Measurements from ENCODE around the gene ARF1. TPM values are rescaled to one million over a fixed set of nuclear protein-coding genes. Genes with fewer than 3 reads are reported as not detected.

ARF1 gene
- total RNA-seq, 1 experiment from 2014 or later: 107 TPM

GRCh38 chr1:228084325-228084724 lies 1.8 kb downstream of the ARF1 start:
- Histone ChIP-seq H3K4me1 (ENCODE audit: low read length) (peaks cover 29% of the 10 kb centered on the region), H4K20me1 (ENCODE audit: insufficient read depth, low read depth, low read length) (peaks cover 60% of the 10 kb centered on the region), H3K27ac (ENCODE audit: low read length) (no peak overlapping the region), H2AFZ (ENCODE audit: low read length) (no peak overlapping the region), H3K9me2 (replicated peaks; ENCODE audit: insufficient read depth, low read length) (no peaks in the 10 kb centered on the region), H3K36me3 (ENCODE audit: insufficient read depth, low read length) (peaks cover 15% of the 10 kb centered on the region), H3K9me3 (ENCODE audit: low read length) (no peaks in the 10 kb centered on the region), H3K4me2 (ENCODE audit: low read depth, low read length, poor library complexity, severe bottlenecking) (peak overlapping the region; percentile 84), H3K4me3 (ENCODE audit: low read length) (peak overlapping the region; percentile 90), H3K9ac (ENCODE audit: low read length) (peak overlapping the region; percentile 92), H3K79me2 (ENCODE audit: low read length) (peaks cover 80% of the 10 kb centered on the region), H3K27me3 (ENCODE audit: low read length) (no peaks in the 10 kb centered on the region)
- DNase-seq: no peak

DNA sequence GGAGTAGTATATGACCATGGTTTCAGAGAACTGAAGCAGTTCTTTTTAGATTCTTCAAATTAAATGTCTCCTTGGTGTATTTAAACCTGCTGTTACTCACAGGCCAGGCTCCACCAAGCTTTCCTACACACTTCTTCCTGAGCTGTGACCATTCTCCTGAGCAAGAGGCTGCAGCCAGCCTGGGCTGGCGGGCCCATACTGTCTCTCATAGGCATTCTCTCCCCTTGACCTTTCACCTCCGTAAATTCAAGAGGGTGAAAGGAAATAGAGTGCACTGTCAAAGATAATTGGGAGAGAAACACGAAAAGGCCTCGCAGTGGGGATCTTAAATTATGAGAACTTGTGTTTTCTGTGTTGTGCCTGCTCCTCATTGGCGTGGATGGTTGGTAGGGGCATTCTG lies 2.3 kb downstream of the ARF1 start:
- H3K4me3 ChIP-seq (ENCODE audit: low read length): peak overlapping the region; percentile 90; the same call in 1 of the 2 replicates
- peaks cover 65% of the 10 kb centered on the region for H4K20me1 ChIP-seq (ENCODE audit: insufficient read depth, low read depth, low read length)
- H3K9me3 ChIP-seq (ENCODE audit: low read length): no peaks in the 10 kb centered on the region
- no peaks in the 10 kb centered on the region for H3K27me3 ChIP-seq (ENCODE audit: low read length)
- H3K27ac ChIP-seq (ENCODE audit: low read length): no peak overlapping the region
- no peaks in the 10 kb centered on the region for H3K9me2 ChIP-seq (replicated peaks; ENCODE audit: insufficient read depth, low read length)
- DNase-seq: no peak
- H3K9ac ChIP-seq (ENCODE audit: low read length): no peak overlapping the region
- H3K36me3 ChIP-seq (ENCODE audit: insufficient read depth, low read length): peaks cover 16% of the 10 kb centered on the region
- H2AFZ ChIP-seq (ENCODE audit: low read length): no peak overlapping the region
- H3K4me1 ChIP-seq (ENCODE audit: low read length): peaks cover 29% of the 10 kb centered on the region
- H3K4me2 ChIP-seq (ENCODE audit: low read depth, low read length, poor library complexity, severe bottlenecking): peak overlapping the region; percentile 84
- peaks cover 84% of the 10 kb centered on the region for H3K79me2 ChIP-seq (ENCODE audit: low read length)

GRCh38 chr1:228085287-228085951 lies 2.9 kb downstream of the ARF1 start:
- no peak overlapping the region for H3K27ac ChIP-seq (ENCODE audit: low read length)
- H3K27me3 ChIP-seq (ENCODE audit: low read length): no peaks in the 10 kb centered on the region
- no peak overlapping the region for H3K4me3 ChIP-seq (ENCODE audit: low read length)
- peaks cover 29% of the 10 kb centered on the region for H3K4me1 ChIP-seq (ENCODE audit: low read length)
- H2AFZ ChIP-seq (ENCODE audit: low read length): no peak overlapping the region
- peaks cover 90% of the 10 kb centered on the region for H3K79me2 ChIP-seq (ENCODE audit: low read length)
- no peaks in the 10 kb centered on the region for H3K9me3 ChIP-seq (ENCODE audit: low read length)
- H3K4me2 ChIP-seq (ENCODE audit: low read depth, low read length, poor library complexity, severe bottlenecking): peak overlapping the region; percentile 84
- DNase-seq: no peak
- H3K9ac ChIP-seq (ENCODE audit: low read length): no peak overlapping the region
- H4K20me1 ChIP-seq (ENCODE audit: insufficient read depth, low read depth, low read length): peaks cover 71% of the 10 kb centered on the region
- H3K36me3 ChIP-seq (ENCODE audit: insufficient read depth, low read length): peaks cover 23% of the 10 kb centered on the region
- H3K9me2 ChIP-seq (replicated peaks; ENCODE audit: insufficient read depth, low read length): no peaks in the 10 kb centered on the region

GRCh38 chr1:228087771-228088251 lies 5.3 kb downstream of the ARF1 start:
- Histone ChIP-seq H3K36me3 (ENCODE audit: insufficient read depth, low read length) (peaks cover 44% of the 10 kb centered on the region), H3K9me2 (replicated peaks; ENCODE audit: insufficient read depth, low read length) (no peaks in the 10 kb centered on the region), H3K9ac (ENCODE audit: low read length) (no peak overlapping the region), H3K79me2 (ENCODE audit: low read length) (peaks cover 100% of the 10 kb centered on the region), H3K9me3 (ENCODE audit: low read length) (peaks cover 9% of the 10 kb centered on the region; the same call in 1 of the 2 replicates), H3K27me3 (ENCODE audit: low read length) (no peaks in the 10 kb centered on the region), H3K4me2 (ENCODE audit: low read depth, low read length, poor library complexity, severe bottlenecking) (no peak overlapping the region), H3K4me3 (ENCODE audit: low read length) (no peak overlapping the region), H3K4me1 (ENCODE audit: low read length) (peaks cover 17% of the 10 kb centered on the region), H3K27ac (ENCODE audit: low read length) (no peak overlapping the region), H4K20me1 (ENCODE audit: insufficient read depth, low read depth, low read length) (peaks cover 94% of the 10 kb centered on the region), H2AFZ (ENCODE audit: low read length) (no peak overlapping the region)
- no peak for DNase-seq

GRCh38 chr1:228088586-228089498 lies 6.3 kb downstream of the ARF1 start:
- peaks cover 16% of the 10 kb centered on the region for H3K4me1 ChIP-seq (ENCODE audit: low read length)
- no peak overlapping the region for H3K4me2 ChIP-seq (ENCODE audit: low read depth, low read length, poor library complexity, severe bottlenecking)
- H3K27me3 ChIP-seq (ENCODE audit: low read length): no peaks in the 10 kb centered on the region
- H3K9me3 ChIP-seq (ENCODE audit: low read length): peaks cover 13% of the 10 kb centered on the region; the same call in 1 of the 2 replicates
- no peak overlapping the region for H3K4me3 ChIP-seq (ENCODE audit: low read length)
- no peak overlapping the region for H3K27ac ChIP-seq (ENCODE audit: low read length)
- H4K20me1 ChIP-seq (ENCODE audit: insufficient read depth, low read depth, low read length): peaks cover 90% of the 10 kb centered on the region
- peaks cover 44% of the 10 kb centered on the region for H3K36me3 ChIP-seq (ENCODE audit: insufficient read depth, low read length)
- H3K9me2 ChIP-seq (replicated peaks; ENCODE audit: insufficient read depth, low read length): no peaks in the 10 kb centered on the region
- H3K79me2 ChIP-seq (ENCODE audit: low read length): peaks cover 100% of the 10 kb centered on the region
- DNase-seq: no peak
- H2AFZ ChIP-seq (ENCODE audit: low read length): no peak overlapping the region
- no peak overlapping the region for H3K9ac ChIP-seq (ENCODE audit: low read length)

DNA sequence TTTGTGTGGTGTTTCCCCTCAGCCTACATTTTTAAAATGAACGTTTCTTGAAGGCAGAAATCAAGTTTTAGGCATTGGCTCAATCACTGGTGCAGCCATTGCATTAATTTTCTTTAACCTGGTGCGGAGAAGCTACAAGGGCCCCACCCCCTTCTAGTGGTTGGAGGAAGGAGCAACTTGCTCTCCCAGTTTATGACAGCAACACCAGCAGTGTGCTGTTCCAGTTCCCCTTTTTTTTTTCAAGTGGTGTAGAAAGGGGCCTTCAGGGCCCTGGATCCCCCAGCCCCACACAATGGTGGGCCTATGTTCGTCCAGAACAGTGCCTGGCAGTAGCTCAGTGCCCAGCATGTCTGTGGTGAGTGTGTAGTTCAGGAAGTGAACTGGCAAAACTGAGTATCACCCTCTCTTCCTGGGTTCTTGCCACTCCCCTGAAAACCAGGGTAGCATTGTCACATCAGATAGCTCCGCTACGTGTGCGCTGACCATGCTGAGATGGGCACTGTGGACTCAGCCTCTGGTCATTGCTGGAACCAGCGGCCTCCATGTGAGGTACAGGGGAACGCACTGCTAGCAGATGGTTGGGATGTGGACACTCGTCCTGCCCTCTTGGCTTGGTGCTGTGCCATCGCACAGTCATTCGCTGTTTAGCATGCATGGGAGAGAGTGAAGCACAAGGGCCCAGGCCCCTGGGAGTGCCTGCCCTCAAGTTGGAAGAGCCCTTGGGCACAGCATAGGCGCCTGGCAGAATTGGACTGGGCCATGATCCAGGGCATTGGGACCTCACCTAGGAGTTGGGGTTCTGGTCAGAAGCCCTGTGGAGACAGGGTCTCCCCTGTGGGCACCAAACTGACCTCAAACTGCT lies 7.2 kb downstream of the ARF1 start:
- H3K9me2 ChIP-seq (replicated peaks; ENCODE audit: insufficient read depth, low read length): no peaks in the 10 kb centered on the region
- H3K27me3 ChIP-seq (ENCODE audit: low read length): no peaks in the 10 kb centered on the region
- H2AFZ ChIP-seq (ENCODE audit: low read length): no peak overlapping the region
- peaks cover 7% of the 10 kb centered on the region for H3K4me1 ChIP-seq (ENCODE audit: low read length)
- no peak for DNase-seq
- H3K36me3 ChIP-seq (ENCODE audit: insufficient read depth, low read length): peaks cover 54% of the 10 kb centered on the region
- H3K9me3 ChIP-seq (ENCODE audit: low read length): peaks cover 19% of the 10 kb centered on the region
- no peak overlapping the region for H3K9ac ChIP-seq (ENCODE audit: low read length)
- peaks cover 88% of the 10 kb centered on the region for H4K20me1 ChIP-seq (ENCODE audit: insufficient read depth, low read depth, low read length)
- no peak overlapping the region for H3K4me2 ChIP-seq (ENCODE audit: low read depth, low read length, poor library complexity, severe bottlenecking)
- H3K4me3 ChIP-seq (ENCODE audit: low read length): no peak overlapping the region
- H3K27ac ChIP-seq (ENCODE audit: low read length): no peak overlapping the region
- peaks cover 100% of the 10 kb centered on the region for H3K79me2 ChIP-seq (ENCODE audit: low read length)

DNA sequence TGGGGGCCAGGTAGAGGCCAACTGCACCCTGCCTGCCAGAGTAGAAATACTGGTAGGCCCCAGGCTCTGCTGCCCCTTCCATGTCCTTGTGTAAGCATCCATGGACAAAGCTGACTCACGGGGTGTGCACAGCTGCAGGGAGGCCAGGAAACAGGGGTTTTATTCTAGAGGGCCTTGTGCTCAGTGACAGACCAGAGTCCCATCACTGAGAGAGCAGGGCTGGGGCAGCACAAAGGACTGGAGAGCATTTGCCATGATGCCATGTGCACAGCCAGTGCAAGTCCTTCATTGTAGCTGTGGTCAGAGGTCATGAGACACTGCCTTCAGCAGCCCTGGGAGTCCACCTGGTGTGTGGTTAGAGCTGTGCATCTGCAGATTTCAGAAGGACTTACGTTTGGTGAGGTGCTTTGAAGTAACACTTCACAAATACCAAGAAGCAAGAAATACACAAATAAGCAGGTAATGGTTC lies 8.1 kb downstream of the ARF1 start:
- no peak for DNase-seq
- no peak overlapping the region for H3K9ac ChIP-seq (ENCODE audit: low read length)

More for the DNA sequence above, 8.1 kb downstream of the ARF1 start:
- Histone ChIP-seq H3K9me2 (replicated peaks; ENCODE audit: insufficient read depth, low read length) (no peaks in the 10 kb centered on the region), H3K36me3 (ENCODE audit: insufficient read depth, low read length) (peaks cover 55% of the 10 kb centered on the region), H3K27me3 (ENCODE audit: low read length) (no peaks in the 10 kb centered on the region), H4K20me1 (ENCODE audit: insufficient read depth, low read depth, low read length) (peaks cover 88% of the 10 kb centered on the region), H3K79me2 (ENCODE audit: low read length) (peaks cover 100% of the 10 kb centered on the region), H3K4me2 (ENCODE audit: low read depth, low read length, poor library complexity, severe bottlenecking) (no peak overlapping the region), H3K27ac (ENCODE audit: low read length) (no peak overlapping the region), H3K4me1 (ENCODE audit: low read length) (no peaks in the 10 kb centered on the region), H3K4me3 (ENCODE audit: low read length) (no peak overlapping the region), H2AFZ (ENCODE audit: low read length) (no peak overlapping the region), H3K9me3 (ENCODE audit: low read length) (peaks cover 19% of the 10 kb centered on the region)
